T-helper 2 cell treated with Interferon-gamma antibody and Interleukin-4, amounts not matched to agents 100 ng/mL and 5 ng/mL, for 36 hours (primary cell): ENCODE measurements around the gene RBP4. TPM values are rescaled to one million over a fixed set of nuclear protein-coding genes. Genes with fewer than 3 reads are reported as not detected.
"Not testable (repeated sequence)": the region's sequence is repeated elsewhere in the genome, so short reads cannot be mapped to it uniquely, and the experiment has no call there.

Experiments
- intact Hi-C: fragments of 100-400 bp; cut with micrococcal nuclease; formaldehyde crosslinking; loops from one replicate; pipeline ENCODE4 v1.15.1; 2023
- total RNA-seq: library from RNA; stranded (reverse); gene quantifications from 2 replicates; pipeline ENCODE4 v1.2.3, GENCODE V29; 2022

The RBP4 gene
- total RNA-seq, 1 donor from 2014 or later, result not detected

DNA sequence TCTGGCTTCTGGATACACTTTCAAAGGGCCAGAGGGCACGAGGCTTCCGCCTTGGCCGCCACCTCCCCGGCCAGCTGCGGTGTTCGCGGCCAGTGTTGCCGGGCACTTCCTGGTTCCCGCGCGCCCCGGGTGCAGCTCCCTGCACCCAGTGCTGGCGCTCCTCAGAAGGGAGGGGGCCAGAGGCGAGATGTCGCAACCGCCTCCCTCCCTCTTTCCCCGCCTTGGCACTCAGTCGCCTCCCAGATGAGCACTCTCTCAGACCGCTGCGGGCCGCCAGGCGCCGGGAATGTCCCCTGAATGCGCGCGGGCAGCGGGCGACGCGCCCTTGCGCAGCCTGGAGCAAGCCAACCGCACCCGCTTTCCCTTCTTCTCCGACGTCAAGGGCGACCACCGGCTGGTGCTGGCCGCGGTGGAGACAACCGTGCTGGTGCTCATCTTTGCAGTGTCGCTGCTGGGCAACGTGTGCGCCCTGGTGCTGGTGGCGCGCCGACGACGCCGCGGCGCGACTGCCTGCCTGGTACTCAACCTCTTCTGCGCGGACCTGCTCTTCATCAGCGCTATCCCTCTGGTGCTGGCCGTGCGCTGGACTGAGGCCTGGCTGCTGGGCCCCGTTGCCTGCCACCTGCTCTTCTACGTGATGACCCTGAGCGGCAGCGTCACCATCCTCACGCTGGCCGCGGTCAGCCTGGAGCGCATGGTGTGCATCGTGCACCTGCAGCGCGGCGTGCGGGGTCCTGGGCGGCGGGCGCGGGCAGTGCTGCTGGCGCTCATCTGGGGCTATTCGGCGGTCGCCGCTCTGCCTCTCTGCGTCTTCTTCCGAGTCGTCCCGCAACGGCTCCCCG is 34.4 kb downstream of the RBP4 start, which contains the start of gene FFAR4:
Gene FFAR4 (plus strand): TSS at position 231 of the 842 bp plus-strand sequence. CDS start 56 bp downstream, at position 287.
- intact Hi-C loops, result no loop called here

DNA sequence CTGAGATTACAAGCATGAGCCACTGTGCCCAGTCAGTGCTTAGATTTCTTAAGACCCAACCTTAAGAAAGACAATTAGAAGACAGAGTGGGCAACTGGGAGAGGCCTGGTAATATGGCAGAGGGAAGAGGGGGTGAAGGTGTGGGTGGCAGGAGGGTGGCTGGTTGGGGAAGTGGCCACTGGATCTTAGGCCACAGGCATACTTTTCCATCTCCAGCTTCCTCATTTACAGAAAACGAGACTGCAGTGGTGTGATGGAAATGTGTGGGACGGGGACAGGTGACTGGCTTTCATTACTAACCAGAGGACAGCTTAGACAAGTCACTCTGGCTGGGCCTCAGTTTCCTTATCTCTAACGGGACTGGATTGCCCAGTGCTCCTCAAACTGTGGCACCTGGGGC is 35.6 kb downstream of the RBP4 start:
- intact Hi-C loops, result no loop called here

DNA sequence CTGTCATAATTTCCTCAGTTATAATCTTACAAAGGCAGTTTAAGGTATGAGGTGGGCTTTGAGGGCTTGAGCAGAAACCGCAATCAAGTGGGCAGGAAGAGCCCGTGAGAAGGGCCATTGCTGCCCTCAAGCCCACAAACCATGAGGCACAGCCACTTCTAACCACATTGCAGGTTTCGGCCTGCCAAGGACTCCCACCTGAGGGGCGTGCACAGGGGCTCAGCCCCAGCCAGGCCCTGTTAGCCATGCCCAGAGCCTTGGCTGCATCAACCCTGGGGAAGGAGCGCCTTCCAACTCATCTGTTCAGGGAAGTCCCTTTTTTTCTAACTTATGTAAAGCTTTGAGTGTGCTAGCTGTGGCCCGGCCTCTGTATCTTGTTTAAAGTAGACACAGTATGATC is 40.5 kb downstream of the RBP4 start:
- intact Hi-C loops, result no loop called here

DNA sequence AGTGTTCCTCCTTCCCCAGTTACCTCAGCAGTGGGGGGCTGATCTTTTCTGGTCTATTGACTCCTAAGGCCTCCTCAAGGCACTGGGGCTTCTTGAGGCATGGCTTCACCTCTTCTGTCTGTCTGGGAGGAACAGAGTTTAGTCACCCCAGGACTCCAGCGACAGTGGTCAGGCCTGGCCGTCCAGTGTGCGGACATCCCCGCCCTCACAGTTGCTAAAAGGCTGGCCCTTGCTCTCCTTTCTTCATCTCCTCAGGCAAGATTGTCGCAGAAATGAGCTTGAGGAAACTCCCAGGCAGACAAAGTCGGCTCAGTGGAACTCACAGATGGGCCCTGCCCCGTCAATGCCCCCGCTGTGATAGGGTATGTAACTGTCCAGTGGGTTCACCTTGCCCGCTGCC is 41.5 kb downstream of the RBP4 start:
- intact Hi-C loops, result no loop called here

DNA sequence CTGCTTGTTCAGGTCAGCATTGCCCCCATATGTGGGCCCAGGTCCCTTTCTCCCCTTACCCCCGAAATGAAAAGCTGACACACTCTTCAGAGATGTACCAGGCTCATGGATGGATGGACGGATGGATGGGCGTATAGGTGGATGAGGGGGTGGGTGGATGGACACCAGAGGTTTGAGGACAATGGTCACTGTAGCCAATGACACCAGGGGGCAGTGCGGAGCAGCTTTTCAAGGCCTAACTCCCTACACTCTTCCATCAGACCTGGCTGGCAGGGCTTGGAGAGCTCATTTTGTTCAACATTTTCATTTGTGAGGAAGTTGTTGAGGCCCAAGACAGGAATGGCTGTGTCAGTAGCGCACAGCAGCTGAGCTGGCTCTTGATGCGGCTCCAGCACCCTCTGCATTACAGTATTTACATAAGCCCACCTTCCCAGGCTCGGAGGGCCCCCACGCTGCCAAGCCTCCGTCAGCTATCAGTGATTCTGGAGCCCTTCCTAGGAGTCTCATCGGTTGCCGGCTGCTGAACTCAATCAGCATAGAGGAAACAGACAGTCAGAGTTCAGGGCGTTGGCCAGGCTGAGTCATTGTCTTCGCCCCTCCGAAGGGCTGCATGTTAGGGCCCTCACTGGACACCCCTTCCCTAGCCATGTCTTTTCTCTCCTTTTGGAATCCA is 46.1 kb downstream of the RBP4 start:
- intact Hi-C loops, result loop anchor here (1.0 to 5.0 kb wide), 2 partner anchors 125 to 262 kb away; no protein-coding TSS in a partner anchor

DNA sequence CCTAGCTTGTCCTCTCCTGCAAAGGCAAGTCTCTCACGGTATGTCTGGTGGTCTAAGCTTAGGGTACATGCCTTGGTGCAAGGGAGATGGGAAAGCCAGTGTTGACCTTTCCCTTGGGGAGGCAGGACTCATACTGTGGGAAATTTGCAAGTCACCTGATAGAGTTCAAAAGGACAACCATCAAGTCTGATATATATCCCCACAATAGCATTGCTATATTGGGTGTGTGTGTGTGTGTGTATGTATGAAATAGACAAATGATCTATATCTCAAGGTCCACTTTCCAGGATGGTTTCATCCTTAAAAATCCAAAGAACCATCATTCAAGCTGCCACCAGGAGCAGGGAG is 46.7 kb downstream of the RBP4 start:
- intact Hi-C loops, result loop anchor here (1.0 to 5.0 kb wide), 2 partner anchors 126 to 263 kb away; no protein-coding TSS in a partner anchor

DNA sequence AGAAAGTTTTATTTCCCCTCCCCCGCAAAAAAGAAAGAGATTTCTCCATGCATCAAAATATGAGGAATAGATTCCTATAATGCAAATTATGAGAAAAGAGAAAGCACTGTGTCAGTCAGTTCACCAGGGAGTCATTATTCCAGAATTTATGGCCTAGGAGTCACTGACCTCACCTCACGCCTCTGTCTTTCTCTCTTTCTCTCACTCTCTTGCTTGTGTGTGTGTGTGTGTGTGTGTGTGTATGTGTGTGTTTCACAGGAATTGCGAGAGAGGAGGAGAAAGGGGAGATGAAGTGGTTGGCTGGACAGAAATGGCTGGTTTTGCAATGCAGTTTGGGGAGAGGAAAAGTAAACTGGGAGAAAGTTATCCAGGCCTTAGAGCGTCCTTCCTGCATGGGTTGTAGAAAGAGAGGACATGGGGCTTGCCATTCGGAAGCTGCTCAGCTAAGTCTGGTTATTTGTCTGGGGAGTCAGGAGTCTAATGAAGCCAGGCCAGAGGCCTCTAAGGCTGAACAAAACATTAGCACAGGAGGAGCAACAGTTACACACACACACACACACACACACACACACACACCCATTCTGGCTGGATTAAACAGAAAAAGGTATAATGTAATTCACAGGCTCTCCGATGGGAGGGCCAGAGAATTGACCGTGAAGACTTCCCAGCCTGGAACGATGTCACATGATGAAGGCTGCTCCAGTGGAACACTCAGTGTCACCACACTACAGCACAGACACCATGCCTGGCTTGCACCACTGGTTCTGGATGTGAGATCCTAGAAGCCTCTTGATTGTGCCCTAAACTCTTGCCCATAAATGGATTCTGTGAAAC is 47.3 kb downstream of the RBP4 start:
- intact Hi-C loops, result loop anchor here (1.0 to 5.0 kb wide), 2 partner anchors 127 to 264 kb away; no protein-coding TSS in a partner anchor

DNA sequence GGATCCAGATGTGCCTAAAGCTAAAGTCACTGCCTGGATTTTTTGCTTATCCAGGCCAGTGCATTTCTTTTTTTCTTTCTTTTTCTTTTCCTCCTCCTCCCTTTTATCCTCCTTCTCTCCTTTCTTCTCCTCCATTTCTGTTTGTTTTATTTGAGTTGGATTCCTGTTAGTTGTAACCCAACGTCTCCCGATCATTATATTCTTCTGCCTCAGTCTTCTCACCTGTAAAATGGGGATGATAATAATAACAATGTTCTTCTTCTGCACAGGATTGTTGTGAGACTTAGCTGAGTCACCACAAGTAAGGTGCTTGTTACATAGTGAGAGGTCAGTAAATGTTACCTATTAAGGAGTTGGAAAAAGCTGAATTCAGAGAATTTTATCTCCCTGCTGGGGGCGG is 48.3 kb downstream of the RBP4 start:
- intact Hi-C loops, result loop anchor here (5.0 kb wide), 1 partner anchor 265 kb away; no protein-coding TSS in a partner anchor

DNA sequence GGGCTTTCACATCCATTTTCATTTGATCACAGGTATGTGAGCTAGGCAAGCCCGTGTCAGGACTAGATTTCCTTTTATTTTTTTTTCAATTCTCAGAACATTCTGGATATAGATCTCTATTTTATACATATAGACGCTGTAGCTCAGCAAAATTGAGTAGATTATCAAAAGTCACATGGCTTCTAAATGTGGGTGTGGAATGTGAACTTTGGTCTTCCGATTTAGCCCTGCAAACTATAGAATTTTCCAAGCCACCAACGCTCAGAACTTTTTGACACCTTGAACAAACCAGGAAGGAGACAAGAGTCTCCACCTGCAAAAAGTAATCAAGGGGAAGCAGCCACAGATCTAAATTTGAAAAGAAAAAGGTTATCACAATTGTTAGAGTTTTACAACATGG is 50.4 kb downstream of the RBP4 start:
- intact Hi-C loops, result loop anchor here (5.0 kb wide), 1 partner anchor 267 kb away; no protein-coding TSS in a partner anchor

DNA sequence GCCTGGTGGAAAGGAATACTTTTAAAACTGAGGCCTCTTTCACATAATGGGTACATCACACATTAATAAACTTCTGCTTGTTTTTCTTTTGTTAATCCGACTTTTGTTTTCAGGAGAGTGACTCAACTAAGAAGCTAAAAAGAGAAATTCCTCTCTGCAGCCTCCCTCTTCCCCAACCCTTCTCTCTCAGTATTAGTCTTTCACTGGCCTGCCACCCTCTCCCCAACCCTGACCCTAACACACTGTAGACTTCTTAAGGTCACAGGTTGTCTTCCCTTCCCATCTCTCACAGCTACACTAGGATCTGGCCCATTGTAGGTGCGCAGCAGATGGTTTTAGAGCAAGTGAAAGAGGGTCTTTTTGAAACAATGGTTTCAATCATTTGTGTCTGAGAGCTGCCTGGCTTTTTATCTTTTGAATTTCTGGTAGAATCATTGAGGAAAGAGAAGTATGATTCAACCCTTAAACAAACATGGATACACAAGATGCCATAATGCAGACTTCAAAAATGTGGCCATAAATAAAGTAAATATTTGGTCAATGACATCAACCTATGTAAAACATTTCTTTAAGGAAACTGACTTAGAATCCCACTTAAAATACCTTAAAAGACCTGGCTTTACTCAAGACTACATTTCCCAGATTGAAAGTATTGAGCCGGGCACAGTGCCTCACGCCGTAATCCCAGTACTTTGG is 52.5 kb downstream of the RBP4 start:
- intact Hi-C loops, result no loop called here

DNA sequence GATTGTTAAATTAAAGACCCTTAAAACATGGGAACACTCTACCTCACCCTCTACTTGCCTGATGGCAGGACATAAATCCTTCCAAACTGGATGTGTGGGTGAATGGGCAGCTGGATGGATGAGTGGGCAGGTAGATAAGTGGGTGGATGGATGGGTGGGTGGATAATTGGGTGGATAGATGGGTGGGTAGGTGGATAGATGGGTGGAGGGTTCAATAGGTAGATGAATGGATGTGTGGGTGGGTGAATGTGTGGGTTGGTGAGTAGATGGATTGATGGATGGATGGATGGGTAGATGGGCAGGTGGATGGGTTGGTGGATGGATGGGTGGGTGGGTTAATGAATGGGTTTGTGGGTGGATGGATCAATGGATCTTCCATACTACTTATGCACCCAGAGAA is 53.5 kb downstream of the RBP4 start:
- intact Hi-C loops, result no loop called here

DNA sequence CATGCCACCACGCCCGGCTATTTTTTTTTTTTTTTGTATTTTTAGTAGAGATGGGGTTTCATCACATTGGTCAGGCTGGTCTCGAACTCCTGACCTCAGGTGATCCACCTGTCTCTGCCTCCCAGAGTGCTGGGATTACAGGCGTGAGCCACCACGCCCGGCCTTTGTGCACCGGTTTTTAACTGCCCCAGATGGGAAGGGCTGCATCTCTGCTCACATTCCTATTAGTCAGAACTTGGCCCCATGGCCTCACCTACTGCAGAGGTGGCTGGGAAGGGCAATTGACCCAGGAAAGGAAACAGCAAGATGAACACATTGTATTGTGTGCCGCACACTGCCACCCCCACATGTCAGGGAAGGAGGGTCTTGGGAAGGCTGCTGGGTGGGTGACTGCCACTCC is 54.0 kb downstream of the RBP4 start:
- intact Hi-C loops, result not testable (repeated sequence)

DNA sequence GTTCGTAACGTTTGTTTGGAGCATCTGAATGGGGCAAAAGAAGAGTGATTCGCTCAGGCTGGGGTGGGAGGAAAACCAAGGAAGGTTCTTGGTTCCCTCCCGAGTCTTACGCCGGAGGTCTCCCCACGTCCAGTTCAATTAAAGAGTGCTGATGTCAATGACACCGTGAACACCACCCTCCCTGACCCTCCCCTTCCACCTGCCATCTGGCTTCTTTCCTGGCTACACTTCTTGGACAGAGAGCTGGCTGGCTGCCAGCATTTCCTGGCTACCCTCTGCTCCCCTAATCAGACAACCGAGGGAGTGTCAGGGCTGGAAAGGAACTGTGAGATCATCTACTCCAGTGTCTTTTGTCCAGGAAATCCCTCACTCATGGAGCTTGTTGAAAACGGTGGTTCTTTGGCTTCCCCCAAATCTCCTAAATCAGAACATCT is 58.7 kb downstream of the RBP4 start:
- intact Hi-C loops, result no loop called here

Other genes with a start within 250 kb of the RBP4 start
- 2.6 and 3.0 TPM in 2 replicates for gene MYOF, start 118.9 kb downstream of the RBP4 start, total RNA-seq
- 72.5 and 73.1 TPM in 2 replicates for gene CEP55, start 104.6 kb downstream of the RBP4 start, total RNA-seq
- not detected in 2 replicates for gene FFAR4, start 34.6 kb downstream of the RBP4 start, total RNA-seq
- not detected in 2 replicates for gene PDE6C, start 11.3 kb upstream of the RBP4 start, total RNA-seq
- gene FRA10AC1, start 101.4 kb upstream of the RBP4 start, total RNA-seq, result 17.5 and 21.8 TPM in 2 replicates
- not detected in 2 replicates for gene LGI1, start 156.7 kb upstream of the RBP4 start, total RNA-seq